ENCODE data around the gene CPA4.

- TF ChIP-seq CTCF (IDR thresholded peaks at IDR 0.05): no peak
- no peak for TF ChIP-seq POLR2A (IDR thresholded peaks at IDR 0.05)
- TF ChIP-seq POLR2AphosphoS5 (IDR thresholded peaks at IDR 0.05): no peak
- no peak for TF ChIP-seq EP300 (IDR thresholded peaks at IDR 0.05; ENCODE audit: low read depth)
Measured at GRCh38 chr7:130367836-130368746, 75.1 kb downstream of the CPA4 start.

All from transverse colon (tissue), 4 donors.